Sigmoid colon (tissue), 7 donors: ENCODE results near the gene LPIN1. TPM values are rescaled to one million over a fixed set of nuclear protein-coding genes. Genes with fewer than 3 reads are reported as not detected.
"Not testable (repeated sequence)": the region's sequence is repeated elsewhere in the genome, so short reads cannot be mapped to it uniquely, and the experiment has no call there.

Experiments used
- DNase-seq: peaks from one replicate; pipeline ENCODE4 v3.0.0-alpha.2; 2019
- H3K27ac ChIP-seq, 4 donors: fragments of 200-600 bp; sonication (generic); one replicate each; pipeline ENCODE4 v1.5.1; 2016 to 2019; ENCODE audit warnings: mild to moderate bottlenecking in 1 of 4
- H3K27me3 ChIP-seq, 3 donors: fragments of 200-600 bp; sonication (generic); one replicate each; pipeline ENCODE4 v1.5.1; 2019; ENCODE audit warnings: mild to moderate bottlenecking in 1 of 3
- H3K36me3 ChIP-seq, 4 donors: fragments of 200-600 bp; sonication (generic); one replicate each; pipeline ENCODE4 v1.5.1; 2016 to 2019
- H3K4me1 ChIP-seq, 4 donors: fragments of 200-600 bp; sonication (generic); one replicate each; pipeline ENCODE4 v1.5.1; 2017 to 2019
- H3K4me3 ChIP-seq, 4 donors: fragments of 200-600 bp; sonication (generic); one replicate each; pipeline ENCODE4 v1.5.1; 2017 to 2019; ENCODE audit warnings: mild to moderate bottlenecking in 2 of 4, moderate library complexity in 1 of 4
- H3K9me3 ChIP-seq, 4 donors: fragments of 200-600 bp in 3 of 4; sonication (generic) in 3 of 4; one replicate each; pipeline versions ENCODE4 v1.5.1 to v1.6.1; 2013 to 2019
- CTCF ChIP-seq, 4 experiments: fragments of 450-650 bp in 3 of 4; fragments of 200-600 bp in 1 of 4; IDR thresholded peaks; one replicate each; pipeline ENCODE4 v1.5.1; 2016 to 2019; ENCODE audit warnings: antibody characterized with exemption in 4 of 4, mild to moderate bottlenecking in 3 of 4, moderate library complexity in 2 of 4
- EP300 ChIP-seq, 4 donors: sonication (generic); formaldehyde crosslinking; IDR thresholded peaks; one replicate each; pipeline ENCODE4 v1.6.1; 2017; ENCODE audit warnings: antibody characterized with exemption in 4 of 4
- POLR2A ChIP-seq, 2 donors: fragments of 450-650 bp; IDR thresholded peaks; one replicate each; pipeline ENCODE4 v1.6.1; 2016; ENCODE audit warnings: antibody characterized with exemption in 2 of 2, mild to moderate bottlenecking in 2 of 2, moderate library complexity in 2 of 2
- POLR2AphosphoS5 ChIP-seq, 4 donors: sonication (generic); formaldehyde crosslinking; IDR thresholded peaks; one replicate each; pipeline ENCODE4 v1.6.1; 2017; ENCODE audit warnings: antibody characterized with exemption in 4 of 4
- WGBS, 2 donors: extraction: QIAGEN DNeasy Blood & Tissue Kit; methylation state at CpG; one replicate each; pipeline ENCODE4 v1.1.7; 2013; 5-methylcytosine and 5-hydroxymethylcytosine counted together
- intact Hi-C: fragments of 100-400 bp; cut with DNase I; formaldehyde crosslinking; loops from one replicate; pipeline ENCODE4 v1.15.1; 2023
- polyA plus RNA-seq, 3 donors: library from polyadenylated mRNA; stranded (reverse); fragments of 200-250 nt; gene quantifications; one replicate each; pipeline ENCODE4 v1.2.3, GENCODE V29; 2013
- total RNA-seq, 4 donors: library from RNA; depleted of rRNA; stranded (reverse); fragments of >200 nt; gene quantifications; one replicate each; pipeline ENCODE4 v1.1.0, GENCODE V29; 2016
- donor health status: healthy with polysubstance abuse.
- donor health status: Bipolar disorder and iron deficiency.
- donor health status: healthy.

Gene LPIN1
- total and polyA plus RNA-seq, 7 donors, result 4.2 to 37.4 (median 28.2) TPM

- no peak overlapping the region for H3K27ac ChIP-seq
- peaks cover 0 to 10% (median 4%) of the 10 kb centered on the region in 4 donors for H3K4me1 ChIP-seq
- no peaks in the 10 kb centered on the region for H3K9me3 ChIP-seq
- H3K4me3 ChIP-seq, result no peak overlapping the region
- H3K36me3 ChIP-seq, result no peaks in the 10 kb centered on the region
- H3K27me3 ChIP-seq, result no peaks in the 10 kb centered on the region
- TF ChIP-seq EP300 (IDR thresholded peaks at IDR 0.05) (no peak), POLR2A (IDR thresholded peaks at IDR 0.05) (no peak), CTCF (IDR thresholded peaks at IDR 0.05) (no peak), POLR2AphosphoS5 (IDR thresholded peaks at IDR 0.05) (no peak)
- no peak for DNase-seq
- intact Hi-C loops, result no loop called here
Observed at GRCh38 chr2:11723061-11723371, 23.4 kb upstream of the LPIN1 start.

- no peak overlapping the region for H3K27ac ChIP-seq
- WGBS, 2 donors, result 88 to 89% methylated on average over 7 of the region's 7 CpGs
- TF ChIP-seq POLR2A (IDR thresholded peaks at IDR 0.05), result no peak
- no peak for TF ChIP-seq EP300 (IDR thresholded peaks at IDR 0.05)
- no peak for TF ChIP-seq POLR2AphosphoS5 (IDR thresholded peaks at IDR 0.05)
- no peak for TF ChIP-seq CTCF (IDR thresholded peaks at IDR 0.05)
- H3K27me3 ChIP-seq, result no peaks in the 10 kb centered on the region
- peaks cover 0 to 10% (median 4%) of the 10 kb centered on the region in 4 donors for H3K4me1 ChIP-seq
- H3K9me3 ChIP-seq, result no peaks in the 10 kb centered on the region
- no peak overlapping the region for H3K4me3 ChIP-seq
- intact Hi-C loops, result no loop called here
- no peaks in the 10 kb centered on the region for H3K36me3 ChIP-seq
- DNase-seq, result no peak
Observed at GRCh38 chr2:11724151-11724550, 22.3 kb upstream of the LPIN1 start.

- H3K9me3 ChIP-seq, result no peaks in the 10 kb centered on the region
- no peak overlapping the region for H3K4me3 ChIP-seq
- peaks cover 0 to 10% (median 4%) of the 10 kb centered on the region in 4 donors for H3K4me1 ChIP-seq
- H3K27ac ChIP-seq, result no peak overlapping the region
- no peak for TF ChIP-seq POLR2A (IDR thresholded peaks at IDR 0.05)
- no peak for TF ChIP-seq CTCF (IDR thresholded peaks at IDR 0.05)
- TF ChIP-seq POLR2AphosphoS5 (IDR thresholded peaks at IDR 0.05), result no peak
- no peak for TF ChIP-seq EP300 (IDR thresholded peaks at IDR 0.05)
- DNase-seq, result peak; percentile 73
- no peaks in the 10 kb centered on the region for H3K27me3 ChIP-seq
- intact Hi-C loops, result no loop called here
- 71 to 74% methylated on average over 7 of the region's 7 CpGs for WGBS, 2 donors
- H3K36me3 ChIP-seq, result no peaks in the 10 kb centered on the region
Observed at GRCh38 chr2:11726384-11726783, 20.0 kb upstream of the LPIN1 start.

- DNase-seq, result no peak
Observed at GRCh38 chr2:11729362-11730212, 16.8 kb upstream of the LPIN1 start.

DNA sequence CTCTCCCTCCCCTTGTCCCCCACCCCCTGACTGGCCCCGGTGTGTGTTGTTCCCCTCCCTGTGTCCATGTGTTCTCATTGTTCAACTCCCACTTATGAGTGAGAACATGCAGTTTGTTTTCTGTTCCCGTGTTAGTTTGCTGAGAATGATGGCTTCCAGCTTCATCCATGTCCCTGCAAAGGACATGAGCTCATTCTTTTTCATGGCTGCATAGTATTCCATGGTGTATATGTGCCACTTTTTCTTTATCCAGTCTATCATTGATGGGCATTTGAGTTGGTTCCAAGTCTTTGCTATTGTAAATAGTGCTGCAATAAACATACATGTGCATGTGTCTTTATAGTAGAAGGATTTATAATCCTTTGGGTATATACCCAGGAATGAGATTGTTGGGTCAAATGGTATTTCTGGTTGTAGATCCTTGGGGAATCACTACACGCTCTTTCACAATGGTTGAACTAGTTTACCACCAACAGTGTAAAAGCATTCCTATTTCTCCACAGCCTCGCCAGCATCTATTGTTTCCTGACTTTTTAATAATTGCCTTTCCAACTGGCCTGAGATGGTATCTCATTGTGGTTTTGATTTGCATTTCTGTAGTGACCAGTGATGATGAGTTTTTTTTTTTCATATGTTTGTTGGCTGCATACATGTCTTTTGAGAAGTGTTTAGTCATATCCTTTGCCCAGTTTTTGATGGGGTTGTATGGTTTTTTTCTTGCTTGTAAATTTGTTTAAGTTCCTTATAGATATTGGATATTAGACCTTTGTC lies 15.0 kb upstream of the LPIN1 start:
- intact Hi-C loops, H3K4me1 ChIP-seq, H3K27me3 ChIP-seq, H3K4me3 ChIP-seq, H3K36me3 ChIP-seq, H3K9me3 ChIP-seq, H3K27ac ChIP-seq, DNase-seq: not testable (repeated sequence)
- WGBS, 2 donors, result 88 to 89% methylated on average over 4 of the region's 4 CpGs

More at GRCh38 chr2:11729362-11730212, 16.8 kb upstream of the LPIN1 start:
- H3K4me1 ChIP-seq, result peaks cover 0 to 10% (median 4%) of the 10 kb centered on the region in 4 donors
- no peaks in the 10 kb centered on the region for H3K36me3 ChIP-seq
- no peak overlapping the region for H3K4me3 ChIP-seq
- WGBS, 2 donors, result 91 to 96% methylated on average over 2 of the region's 2 CpGs
- intact Hi-C loops, result no loop called here
- no peaks in the 10 kb centered on the region for H3K9me3 ChIP-seq
- TF ChIP-seq EP300 (IDR thresholded peaks at IDR 0.05), result no peak
- no peak for TF ChIP-seq POLR2A (IDR thresholded peaks at IDR 0.05)
- TF ChIP-seq POLR2AphosphoS5 (IDR thresholded peaks at IDR 0.05), result no peak
- TF ChIP-seq CTCF (IDR thresholded peaks at IDR 0.05), result no peak
- H3K27me3 ChIP-seq, result peaks cover 0 to 2% (median 0%) of the 10 kb centered on the region in 3 donors
- no peak overlapping the region for H3K27ac ChIP-seq
